HG02884 (cell line): ENCODE data around the gene TBX1.
"Not testable (repeated sequence)": the region's sequence is repeated elsewhere in the genome, so short reads cannot be mapped to it uniquely, and the experiment has no call there.

ENCODE experiments used
- ATAC-seq: cut with Tn5 transposase; IDR thresholded peaks from one replicate; pipeline ENCODE4 v1.9.1; 2021; ENCODE audit warnings: mild to moderate bottlenecking, moderate library complexity; ENCODE audit not compliant: unreplicated experiment

Gene TBX1

DNA sequence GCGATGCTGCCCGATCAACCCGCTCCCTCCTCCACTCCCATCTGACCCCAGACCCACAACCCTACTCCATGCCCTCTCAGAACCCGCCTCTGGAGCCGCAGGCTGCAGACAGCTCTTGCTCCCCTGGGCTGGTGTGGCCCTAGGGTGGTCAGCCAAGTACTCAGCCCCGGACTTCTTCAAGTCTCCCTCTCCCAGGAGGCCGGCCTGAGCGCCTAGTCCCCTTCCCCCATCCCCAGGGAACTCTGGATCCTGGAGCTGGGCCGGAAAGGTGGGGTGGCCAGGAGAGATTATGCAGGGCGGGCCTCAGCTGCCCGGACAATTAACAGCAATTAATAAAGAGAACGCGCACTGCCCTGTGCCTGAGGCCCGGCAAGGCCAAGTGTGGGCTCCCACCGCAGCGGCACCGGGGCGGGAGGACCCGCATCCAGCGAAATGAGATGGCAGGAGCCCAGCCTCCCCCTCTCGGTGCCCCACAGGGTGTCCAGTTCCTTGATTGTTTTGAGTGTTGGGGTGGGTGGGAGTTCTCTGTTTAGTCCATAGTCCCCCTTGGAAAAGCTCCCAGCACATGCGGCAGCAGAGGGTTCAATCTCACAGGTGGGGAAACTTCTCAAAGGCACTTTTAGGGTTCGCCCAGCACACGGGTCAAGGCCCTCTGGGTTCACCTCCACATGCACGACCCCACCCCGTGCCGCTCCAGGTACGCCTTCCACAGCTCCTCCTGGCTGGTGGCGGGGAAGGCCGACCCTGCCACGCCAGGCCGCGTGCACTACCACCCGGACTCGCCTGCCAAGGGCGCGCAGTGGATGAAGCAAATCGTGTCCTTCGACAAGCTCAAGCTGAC lies 3.1 kb downstream of the TBX1 start:
- no peak for ATAC-seq

DNA sequence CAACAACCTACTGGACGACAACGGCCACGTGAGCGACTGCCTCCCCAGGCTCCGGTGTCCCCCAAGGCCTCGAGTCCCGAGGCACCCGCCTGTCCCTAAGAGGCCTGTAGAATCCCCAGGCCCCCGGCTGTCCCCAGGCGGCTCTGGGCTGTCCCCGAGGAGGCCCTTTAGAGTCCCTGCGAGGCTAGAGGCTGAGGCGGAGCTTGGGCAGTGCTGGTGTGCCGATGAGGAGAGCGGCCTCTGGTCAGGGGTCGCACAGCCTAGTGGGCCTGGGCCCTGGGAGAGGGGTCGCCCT lies 3.7 kb downstream of the TBX1 start:
- ATAC-seq: no peak

DNA sequence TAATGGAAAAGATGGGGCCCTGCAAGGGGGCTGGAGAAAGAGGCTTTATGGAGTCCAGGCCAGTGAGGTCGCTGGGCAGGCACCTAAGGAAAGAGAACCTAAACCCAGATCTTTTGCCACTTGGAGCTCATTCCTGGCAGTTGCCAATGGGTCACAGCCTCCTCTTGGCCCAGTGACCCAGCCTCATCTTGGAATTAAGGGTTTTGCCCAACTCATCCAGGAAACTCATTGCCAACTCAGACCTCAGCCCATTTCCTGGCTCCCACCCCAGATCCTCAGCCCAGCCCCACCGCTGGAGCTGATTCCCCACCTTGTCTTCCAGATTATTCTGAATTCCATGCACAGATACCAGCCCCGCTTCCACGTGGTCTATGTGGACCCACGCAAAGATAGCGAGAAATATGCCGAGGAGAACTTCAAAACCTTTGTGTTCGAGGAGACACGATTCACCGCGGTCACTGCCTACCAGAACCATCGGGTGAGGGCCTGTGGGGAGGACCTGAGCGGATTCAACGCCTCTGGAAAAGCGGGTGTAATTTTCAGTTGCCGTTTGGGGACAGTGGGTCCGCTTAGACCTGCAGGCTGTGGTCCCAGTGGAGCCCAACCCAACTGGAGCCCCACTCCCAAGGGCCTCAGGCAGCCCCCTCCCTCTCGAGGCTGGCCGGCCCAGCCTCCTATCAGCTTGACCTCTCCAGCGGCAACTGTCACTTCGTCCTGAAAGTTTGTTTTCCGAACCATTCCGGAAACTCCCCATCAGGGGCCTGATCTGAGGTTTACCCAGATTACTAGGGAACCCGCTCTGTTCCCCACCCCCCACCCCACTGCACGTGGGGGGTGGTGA lies 4.3 kb downstream of the TBX1 start:
- no peak for ATAC-seq

- no peak for ATAC-seq
These were observed 5.1 kb downstream of the TBX1 start for GRCh38 chr22:19765477-19766239.

DNA sequence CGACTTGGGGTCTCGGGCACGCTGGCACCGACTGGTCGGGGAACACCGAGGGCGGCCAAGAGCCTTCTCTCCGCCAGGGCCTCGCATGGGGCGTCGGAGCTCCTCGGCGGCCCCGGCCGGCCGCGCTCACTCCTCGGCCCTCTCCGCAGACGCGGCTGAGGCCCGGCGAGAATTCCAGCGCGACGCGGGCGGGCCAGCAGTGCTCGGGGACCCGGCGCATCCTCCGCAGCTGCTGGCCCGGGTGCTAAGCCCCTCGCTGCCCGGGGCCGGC lies 5.6 kb downstream of the TBX1 start:
- no peak for ATAC-seq

DNA sequence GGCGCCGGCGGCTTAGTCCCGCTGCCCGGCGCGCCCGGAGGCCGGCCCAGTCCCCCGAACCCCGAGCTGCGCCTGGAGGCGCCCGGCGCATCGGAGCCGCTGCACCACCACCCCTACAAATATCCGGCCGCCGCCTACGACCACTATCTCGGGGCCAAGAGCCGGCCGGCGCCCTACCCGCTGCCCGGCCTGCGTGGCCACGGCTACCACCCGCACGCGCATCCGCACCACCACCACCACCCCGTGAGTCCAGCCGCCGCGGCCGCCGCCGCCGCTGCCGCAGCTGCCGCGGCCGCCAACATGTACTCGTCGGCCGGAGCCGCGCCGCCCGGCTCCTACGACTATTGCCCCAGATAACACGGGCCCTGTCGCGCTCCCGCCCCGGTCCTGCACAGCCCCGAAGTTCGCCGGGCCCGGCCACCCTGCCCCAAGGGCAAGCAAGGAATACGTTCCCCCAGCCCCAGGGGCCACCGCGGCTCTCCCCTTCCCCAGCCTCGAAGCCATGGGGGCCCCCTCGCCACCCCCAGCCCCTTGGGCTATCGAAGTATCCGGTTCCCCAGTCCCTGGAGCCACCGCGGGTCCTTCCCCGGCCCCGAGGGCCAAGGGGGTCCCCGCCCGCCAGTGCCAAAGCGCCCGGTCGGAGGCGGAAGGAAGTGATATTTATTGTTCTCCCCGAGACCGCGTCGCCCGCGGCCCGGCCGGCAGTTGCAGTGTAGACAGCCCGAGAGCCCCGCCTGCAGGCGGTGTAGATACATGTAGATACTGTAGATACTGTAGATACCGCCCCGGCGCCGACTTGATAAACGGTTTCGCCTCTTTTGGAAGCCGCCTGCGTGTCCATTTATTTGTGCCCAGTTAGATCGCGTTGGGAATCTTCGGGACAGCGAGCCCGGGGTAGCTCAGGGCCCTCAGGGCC lies 6.2 kb downstream of the TBX1 start:
- no peak for ATAC-seq

DNA sequence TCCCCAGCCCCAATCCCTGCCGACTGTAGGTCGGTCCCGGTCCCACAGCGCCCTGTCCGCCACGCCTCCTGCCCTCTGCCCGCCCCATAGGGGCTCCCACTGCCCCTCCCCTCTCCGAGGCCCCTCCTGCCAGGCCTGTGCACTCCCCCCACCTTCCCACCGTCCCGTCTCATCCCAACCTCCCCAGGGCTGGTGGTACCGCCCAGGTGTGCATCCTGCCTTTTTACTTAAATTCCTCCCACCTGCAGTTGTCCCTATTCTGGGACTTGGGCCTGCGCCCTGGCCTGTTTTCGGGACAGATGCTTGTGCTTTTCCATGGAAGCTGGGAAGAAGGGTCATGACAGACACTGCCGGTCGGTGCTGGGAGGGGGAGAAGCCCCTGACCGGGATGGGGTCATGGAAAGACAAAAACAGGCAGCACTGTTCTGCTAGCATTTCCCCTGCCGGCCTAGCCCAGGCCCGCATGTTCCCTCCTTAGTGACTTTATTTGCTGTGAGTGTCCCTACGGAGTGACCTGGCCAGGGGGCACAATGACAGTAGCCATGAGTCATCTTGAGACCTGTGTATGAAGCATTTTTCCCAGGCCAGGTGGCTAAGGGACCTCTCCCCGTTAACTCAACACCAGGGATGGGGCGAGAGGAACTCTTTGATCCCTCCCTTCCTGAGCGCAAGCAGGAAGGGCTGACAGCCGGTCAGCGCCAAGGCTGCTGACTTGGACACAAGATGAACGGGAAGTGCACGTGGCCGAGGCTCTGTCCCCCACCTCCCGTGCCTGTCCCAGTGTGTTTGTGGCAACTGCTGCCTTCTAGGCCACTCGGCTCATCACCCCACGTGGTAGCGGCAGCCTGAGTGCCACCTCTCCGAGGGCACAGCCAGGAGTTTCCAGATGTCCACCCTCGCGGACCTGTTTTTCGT lies 7.1 kb downstream of the TBX1 start:
- ATAC-seq: no peak

DNA sequence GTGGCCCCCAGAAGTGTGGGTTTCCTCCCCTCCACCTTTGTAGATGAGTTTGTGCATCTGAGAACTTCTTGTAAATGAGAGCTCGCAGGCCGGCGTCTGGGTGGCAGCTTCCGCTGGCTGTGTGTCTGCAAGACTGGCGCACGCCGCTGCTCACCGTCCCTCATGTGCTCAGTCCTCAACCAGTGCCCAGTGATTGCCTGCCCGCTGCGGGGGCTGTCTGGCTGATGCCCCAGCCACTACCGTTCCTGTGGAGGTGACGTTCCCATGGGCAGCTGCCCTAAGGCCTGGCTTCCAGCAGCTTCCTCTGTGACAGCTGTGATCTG lies 8.8 kb downstream of the TBX1 start:
- no peak for ATAC-seq

- ATAC-seq: no peak
These were observed 10.0 kb downstream of the TBX1 start for GRCh38 chr22:19770349-19771220.

DNA sequence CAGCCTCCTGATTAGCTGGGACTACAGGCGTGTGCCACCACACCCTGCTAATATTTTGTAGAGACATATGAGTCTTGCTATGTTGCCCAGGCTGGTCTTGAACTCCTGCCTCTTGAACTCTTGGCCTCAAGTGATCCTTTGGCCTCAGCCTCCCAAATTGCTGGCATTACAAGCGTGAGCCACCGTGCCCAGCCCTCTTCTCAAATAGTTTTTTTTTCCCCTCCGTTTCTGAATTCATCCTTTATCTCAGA lies 11.8 kb downstream of the TBX1 start:
- no peak for ATAC-seq

DNA sequence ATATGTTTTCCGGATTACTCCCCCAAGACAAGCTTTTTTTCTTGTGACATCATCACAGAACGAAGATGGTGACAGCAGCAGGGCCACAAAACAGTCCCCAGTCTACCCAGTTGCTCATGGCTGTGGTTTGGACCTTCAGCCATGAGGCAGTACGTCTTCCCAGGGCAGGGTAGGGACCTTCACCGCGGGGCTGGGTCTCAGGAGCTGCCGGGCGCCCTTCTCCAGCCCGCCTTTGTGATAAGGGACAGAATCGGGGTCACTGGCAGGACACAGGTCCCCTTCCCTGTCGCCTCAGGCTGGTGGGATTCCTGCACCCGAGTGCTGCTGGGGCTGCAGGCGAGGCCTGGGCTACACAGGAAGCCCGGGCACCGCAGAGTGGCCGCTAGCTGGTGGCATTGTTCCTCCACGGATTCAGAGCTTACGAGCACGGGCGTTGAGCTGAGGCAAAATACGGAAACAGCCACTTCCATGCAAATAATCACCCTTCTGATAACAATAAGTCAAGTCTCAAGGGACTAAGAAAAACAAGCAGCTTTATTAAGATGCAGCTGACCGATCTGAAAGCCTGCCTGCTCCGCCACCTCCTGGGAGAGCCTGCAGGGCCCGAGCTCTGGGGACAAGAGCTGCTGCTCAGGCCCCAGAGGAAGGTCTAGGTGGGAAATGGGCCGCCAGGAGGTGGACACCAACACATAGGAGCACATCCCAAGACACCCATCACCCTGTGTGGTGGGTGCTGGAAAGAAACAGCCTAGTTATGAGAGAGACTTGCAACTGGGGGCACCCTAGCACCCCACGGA lies 12.3 kb downstream of the TBX1 start:
- ATAC-seq: no peak

DNA sequence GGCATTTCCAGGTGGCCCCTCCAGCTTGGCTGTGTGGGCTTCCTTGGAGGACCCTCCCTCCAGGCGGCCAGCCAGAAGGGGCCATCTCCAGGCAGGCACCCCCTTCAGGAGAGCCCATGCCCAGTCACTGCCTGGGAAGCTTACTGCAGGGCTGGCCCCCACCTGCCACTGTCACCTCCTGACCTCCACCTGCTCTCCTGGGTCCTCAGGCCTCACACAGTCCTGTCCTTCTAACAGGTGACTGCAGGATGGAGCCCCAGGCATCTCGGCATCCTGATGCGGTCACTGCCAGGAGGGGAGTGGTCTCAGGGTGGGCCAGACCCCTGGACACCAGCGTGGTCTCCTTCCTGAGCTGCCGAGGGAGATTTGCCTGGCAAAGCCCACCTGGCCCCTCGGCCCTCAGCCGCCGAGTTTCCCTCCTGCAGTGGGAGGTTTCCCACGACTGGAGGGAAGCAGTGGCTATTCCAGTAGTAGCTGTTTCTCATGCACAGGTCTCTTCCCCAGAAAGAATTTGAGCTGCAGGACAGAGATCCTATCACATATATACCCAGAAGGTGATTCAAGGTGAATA lies 13.0 kb downstream of the TBX1 start:
- no peak for ATAC-seq

DNA sequence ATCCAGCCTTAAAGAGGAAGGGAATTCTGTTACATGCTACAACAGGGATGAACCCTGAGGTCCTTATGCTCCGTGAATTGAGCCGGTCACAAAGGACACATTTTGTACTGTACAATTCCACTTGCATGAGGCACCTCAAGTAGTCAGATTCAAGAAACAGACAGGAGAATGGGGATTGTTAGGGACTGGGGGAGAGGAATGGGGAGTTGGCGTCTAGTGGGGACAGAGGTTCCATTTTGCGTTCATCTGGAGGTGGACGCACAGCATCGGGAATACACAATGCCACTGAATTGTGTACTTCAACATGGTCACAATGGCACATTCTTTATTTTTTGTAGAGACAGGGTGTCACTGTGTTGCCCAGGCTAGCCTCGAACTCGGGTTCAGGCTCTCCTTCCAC lies 14.1 kb downstream of the TBX1 start:
- no peak for ATAC-seq

DNA sequence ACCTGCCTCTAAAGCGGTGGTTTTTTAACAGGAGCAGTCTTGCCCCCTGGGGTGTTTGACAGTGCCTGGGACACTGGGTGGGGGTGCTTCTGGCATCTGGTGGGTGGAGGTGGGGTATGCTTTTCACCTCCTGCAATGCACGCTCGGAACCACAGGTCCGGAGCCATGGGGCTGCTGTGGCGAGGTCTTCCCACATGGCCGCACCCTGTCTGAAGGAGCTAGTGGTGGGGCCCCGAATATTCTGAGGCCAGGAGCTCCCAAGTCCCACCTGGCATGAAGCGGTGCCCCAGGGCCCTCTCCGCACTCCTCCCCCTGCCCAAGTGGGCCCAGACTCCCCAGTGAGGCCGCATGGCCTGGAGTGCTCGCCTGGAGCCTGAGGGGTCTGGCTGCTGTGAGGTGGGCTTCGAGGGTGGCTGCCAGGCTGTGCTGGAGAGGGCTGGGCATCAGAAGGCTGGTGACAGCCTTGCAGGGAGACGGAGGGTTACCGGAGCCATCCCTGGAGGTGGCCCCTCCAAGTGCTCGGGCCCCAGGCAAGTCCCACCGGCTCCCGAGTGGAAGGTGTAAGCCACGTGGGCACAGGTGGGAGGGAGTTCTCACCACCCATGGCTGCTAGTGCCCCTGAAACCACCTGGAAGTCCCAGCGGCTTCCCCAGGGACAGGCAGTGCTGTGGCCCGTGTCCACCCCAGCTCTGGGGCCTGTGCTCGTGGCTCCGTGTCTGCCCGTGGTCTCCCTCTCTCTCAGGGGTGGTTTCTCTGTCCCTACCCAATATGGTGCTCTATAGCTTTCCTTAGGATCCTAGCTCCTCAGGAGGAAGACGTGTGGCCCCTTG lies 15.1 kb downstream of the TBX1 start:
- no peak for ATAC-seq

GRCh38 chr22:19776433-19777031 lies 16.0 kb downstream of the TBX1 start:
- no peak for ATAC-seq

DNA sequence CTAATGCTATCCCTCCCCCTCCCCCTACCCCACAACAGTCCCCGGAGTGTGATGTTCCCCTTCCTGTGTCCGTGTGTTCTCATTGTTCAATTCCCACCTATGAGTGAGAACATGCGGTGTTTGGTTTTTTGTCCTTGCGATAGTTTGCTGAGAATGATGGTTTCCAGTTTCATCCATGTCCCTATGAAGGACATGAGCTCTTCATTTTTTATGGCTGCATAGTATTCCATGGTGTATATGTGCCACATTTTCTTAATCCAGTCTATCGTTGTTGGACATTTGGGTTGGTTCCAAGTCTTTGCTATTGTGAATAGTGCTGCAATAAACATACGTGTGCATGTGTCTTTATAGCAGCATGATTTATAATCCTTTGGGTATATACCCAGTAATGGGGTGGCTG lies 16.6 kb downstream of the TBX1 start:
- ATAC-seq: not testable (repeated sequence)

DNA sequence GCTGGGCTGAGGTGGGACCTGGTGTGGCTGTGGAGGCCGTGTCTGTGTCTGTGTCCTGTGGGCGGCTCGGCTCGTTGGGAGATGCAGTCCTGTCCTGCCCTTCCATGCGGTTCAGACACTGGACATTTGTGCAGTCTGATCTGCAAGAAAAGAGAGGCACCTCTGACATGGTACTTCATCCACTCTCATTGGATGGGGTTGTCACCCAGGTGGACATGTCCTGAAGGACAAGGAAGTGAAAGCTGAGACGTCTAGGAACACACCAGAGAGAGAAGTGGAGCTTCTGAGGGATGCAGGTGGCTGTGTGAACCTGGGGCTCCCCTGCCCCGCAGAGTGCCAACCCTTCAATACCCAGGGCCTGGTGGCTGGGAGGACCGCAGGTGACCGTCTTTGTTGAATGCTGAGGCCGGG lies 18.4 kb downstream of the TBX1 start:
- no peak for ATAC-seq
